DMS79 (cell line): ENCODE results near the gene HES2.
A peak's percentile ranks its signal among the peaks of the same experiment; 100 is the strongest.

Experiments
- DNase-seq: peaks from one replicate; lab custom pipeline; 2025; lab: John Stamatoyannopoulos, UW

Gene HES2

GRCh38 chr1:6389971-6390370 is 29.7 kb downstream of the HES2 start:
- peak; percentile 98 for DNase-seq

DNA sequence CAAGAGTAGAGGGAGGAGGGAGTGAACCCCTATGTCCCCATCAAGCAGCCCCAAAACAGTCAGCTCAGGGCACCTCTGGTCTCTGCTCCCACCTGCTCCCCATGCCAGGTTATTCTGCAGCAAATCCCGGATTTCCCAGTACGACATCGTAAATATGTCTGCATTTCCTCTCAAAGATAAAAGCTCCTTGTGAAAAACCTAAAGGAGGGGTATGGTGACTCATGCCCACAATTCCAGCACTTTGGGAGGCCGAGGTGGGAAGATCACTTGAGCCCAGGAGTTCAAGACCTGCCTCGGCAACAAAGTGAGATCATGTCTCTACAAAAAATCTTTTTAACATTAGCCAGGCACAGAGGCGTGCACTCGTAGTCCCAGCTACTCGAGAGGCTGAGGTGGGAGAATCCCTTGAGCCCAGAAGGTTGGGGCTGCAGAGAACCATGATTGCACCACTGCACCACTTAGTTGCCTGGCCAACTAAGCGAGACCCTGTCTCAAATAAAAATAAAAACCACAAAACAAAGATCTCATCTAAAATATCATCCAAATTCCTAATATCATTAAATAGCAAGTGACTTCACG is 33.3 kb downstream of the HES2 start:
- peak; percentile 38 for DNase-seq

DNA sequence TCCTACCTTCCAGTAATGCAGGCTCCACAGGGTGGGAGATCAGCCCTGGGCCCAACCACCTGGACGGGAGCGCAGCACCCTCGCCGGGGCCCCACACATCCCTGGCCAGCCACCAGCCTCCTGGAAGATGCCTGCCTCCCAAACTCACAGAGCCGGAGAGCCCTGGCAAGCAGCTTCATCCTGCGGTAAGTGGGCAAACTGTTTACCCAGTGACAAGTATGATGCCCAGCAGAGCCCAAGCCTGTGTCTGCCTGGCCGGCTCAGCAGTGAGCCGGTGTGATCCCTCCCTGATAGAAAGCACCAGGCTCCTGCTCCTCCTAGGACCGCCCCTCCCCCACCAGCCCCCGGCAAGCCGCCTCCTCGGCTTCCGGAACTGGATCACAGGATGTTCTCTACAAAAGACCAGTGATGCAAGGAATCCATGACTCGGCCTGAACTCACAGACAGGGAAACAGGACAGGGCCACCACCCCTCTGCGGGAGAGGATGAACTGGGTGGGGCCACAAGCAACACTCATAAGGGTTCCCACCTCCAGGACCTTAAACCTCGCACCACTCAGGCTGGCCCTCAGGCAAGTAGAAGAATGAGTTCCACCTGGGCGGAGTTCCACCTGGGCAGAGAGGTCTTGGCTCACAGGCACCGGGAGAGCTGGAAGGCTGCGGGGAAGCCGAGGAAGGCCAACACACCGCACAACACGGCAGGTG is 34.1 kb downstream of the HES2 start:
- peak; percentile 95 for DNase-seq

GRCh38 chr1:6384962-6385361 is 34.8 kb downstream of the HES2 start:
- peak; percentile 58 for DNase-seq

- DNase-seq, result no peak
Observed at GRCh38 chr1:6384135-6384534, 35.6 kb downstream of the HES2 start.

DNA sequence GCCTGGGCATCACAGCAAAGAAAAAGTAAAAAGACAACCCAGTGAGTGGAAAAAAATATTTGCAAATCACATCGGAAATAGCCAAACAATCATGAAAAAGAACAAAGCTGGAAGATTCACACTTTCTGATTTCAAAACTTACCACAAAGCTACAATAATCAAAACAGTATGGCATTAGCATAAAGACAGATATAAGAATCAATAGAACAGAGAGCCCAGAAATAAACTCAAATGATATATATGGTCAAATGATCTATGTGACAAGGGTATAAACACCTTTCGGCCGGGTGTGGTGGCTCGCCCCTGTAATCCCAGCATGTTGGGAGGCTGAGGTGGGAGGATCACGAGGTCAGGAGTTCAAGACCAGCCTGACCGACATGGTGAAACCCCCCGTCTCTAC is 39.7 kb downstream of the HES2 start:
- DNase-seq, result no peak

- no peak for DNase-seq
Observed at GRCh38 chr1:6378096-6378746, 41.5 kb downstream of the HES2 start.

GRCh38 chr1:6373961-6374720 is 45.6 kb downstream of the HES2 start:
- peak; percentile 98 for DNase-seq

- DNase-seq, result peak; percentile 43
Observed at GRCh38 chr1:6372236-6372635, 47.5 kb downstream of the HES2 start.

DNA sequence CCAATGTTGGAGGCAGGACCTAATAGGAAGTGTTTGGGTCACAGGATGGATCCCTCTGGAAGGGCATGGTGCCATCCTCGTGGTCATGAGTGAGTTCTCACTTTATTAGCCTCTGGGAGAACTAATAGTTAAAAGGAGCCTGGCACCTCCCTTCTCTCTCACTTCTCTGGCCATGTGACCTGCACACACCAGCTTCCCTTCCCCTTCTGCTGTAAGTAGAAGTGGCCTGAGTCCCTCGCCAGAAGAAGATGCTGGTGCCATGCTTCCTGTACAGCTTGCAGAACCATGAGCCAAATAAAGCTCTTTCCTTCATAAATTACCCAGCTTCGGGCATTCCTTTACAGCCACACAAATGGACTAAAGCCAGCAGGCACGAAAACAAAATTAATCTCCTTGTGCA is 49.7 kb downstream of the HES2 start:
- DNase-seq, result no peak

GRCh38 chr1:6367381-6368012 is 52.2 kb downstream of the HES2 start:
- peak; percentile 21 for DNase-seq

- DNase-seq, result no peak
Observed at GRCh38 chr1:6365047-6365446, 54.7 kb downstream of the HES2 start.

DNA sequence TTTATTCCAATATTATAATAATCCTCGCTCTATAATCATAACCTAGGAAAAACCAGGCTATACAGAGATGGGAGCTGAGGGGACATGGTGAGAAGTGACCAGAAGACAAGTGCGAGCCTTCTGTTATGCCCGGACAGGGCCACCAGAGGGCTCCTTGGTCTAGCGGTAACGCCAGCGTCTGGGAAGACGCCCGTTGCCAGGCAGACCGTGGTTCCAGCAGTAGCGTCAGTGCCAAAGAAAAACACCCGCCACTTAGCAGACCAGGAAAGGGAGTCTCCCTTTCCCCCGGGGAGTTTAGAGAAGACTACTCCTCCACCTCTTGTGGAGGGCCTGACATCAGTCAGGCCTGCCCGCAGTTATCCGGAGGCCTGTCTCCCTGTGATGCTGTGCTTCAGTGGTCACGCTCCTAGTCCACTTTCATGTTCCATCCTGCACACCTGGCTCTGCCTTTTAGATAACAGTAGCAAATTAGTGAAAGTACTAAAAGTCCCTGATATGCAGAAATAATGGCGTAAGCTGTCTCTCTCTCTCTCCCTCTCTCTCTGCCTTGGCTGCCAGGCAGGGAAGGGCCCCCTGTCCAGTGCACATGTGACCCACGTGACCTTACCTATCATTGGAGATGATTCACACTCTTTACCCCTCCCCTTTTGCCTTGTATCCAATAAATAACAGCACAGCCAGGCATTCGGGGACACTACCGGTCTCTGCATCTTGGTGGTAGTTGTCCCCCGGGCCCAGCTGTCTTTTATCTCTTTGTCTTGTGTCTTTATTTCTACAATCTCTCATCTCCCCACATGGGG is 56.4 kb downstream of the HES2 start:
- DNase-seq, result peak; percentile 48
